Measurements from ENCODE around the gene SEPTIN1. TPM values are rescaled to one million over a fixed set of nuclear protein-coding genes. Genes with fewer than 3 reads are reported as not detected.
A peak's percentile ranks its signal among the peaks of the same experiment; 100 is the strongest.

SEPTIN1 gene
- total and polyA plus RNA-seq, 2 of the 13 experiments (the other 11 are each of a cell fraction or from before 2014, with no cell fraction given) = 0.18 to 0.67 TPM

GRCh38 chr16:30409125-30410060, 27.0 kb upstream of the SEPTIN1 start (continued):
- no peak for TF ChIP-seq BCLAF1 (IDR thresholded peaks at IDR 0.05)
- no peak for TF ChIP-seq XBP1 (CRISPR knock-in tag; IDR thresholded peaks at IDR 0.05)
- peak; percentile 60 for TF ChIP-seq GABPB1 (CRISPR knock-in tag; IDR thresholded peaks at IDR 0.05)
- TF ChIP-seq ZNF33B (CRISPR knock-in tag; IDR thresholded peaks at IDR 0.05) = no peak
- peak; percentile 97 for TF ChIP-seq STAG1 (CRISPR knock-in tag; IDR thresholded peaks at IDR 0.05)
- TF ChIP-seq GTF3A (CRISPR knock-in tag; conservative IDR thresholded peaks at IDR 0.05) = 0 out of 2 replicates have a peak, but pooled peaks have one; percentile 5
- 0 out of 2 replicates have a peak, but pooled peaks have one; percentile 57 for TF ChIP-seq SNAI1 (CRISPR knock-in tag; IDR thresholded peaks at IDR 0.05; ENCODE audit: borderline replicate concordance)
- no peak for TF ChIP-seq STAT5B (CRISPR knock-in tag; IDR thresholded peaks at IDR 0.05)
- TF ChIP-seq ZNF780A (CRISPR knock-in tag; IDR thresholded peaks at IDR 0.05) = no peak
- TF ChIP-seq ZNF382 (CRISPR knock-in tag; IDR thresholded peaks at IDR 0.05; ENCODE audit: borderline replicate concordance) = no peak
- TF ChIP-seq ZNF576 (CRISPR knock-in tag; IDR thresholded peaks at IDR 0.05) = 0 out of 2 replicates have a peak, but pooled peaks have one; percentile 10
- TF ChIP-seq ZNF644 (CRISPR knock-in tag; IDR thresholded peaks at IDR 0.05; ENCODE audit: low read depth) = no peak
- TF ChIP-seq FOXK2 (IDR thresholded peaks at IDR 0.05) = no peak
- TF ChIP-seq HMGXB4 (CRISPR knock-in tag; IDR thresholded peaks at IDR 0.05; ENCODE audit: borderline replicate concordance in 1 of 2, low read depth in 1 of 2) = peak; percentile 90 to 95
- 0 out of 2 replicates have a peak, but pooled peaks have one; percentile 49 for TF ChIP-seq MEIS2 (CRISPR knock-in tag; IDR thresholded peaks at IDR 0.05)
- TF ChIP-seq POGZ (CRISPR knock-in tag; IDR thresholded peaks at IDR 0.05) = no peak
- 0 out of 2 replicates have a peak, but pooled peaks have one; percentile 35 for TF ChIP-seq NR2C2 (CRISPR knock-in tag; IDR thresholded peaks at IDR 0.05; ENCODE audit: borderline replicate concordance)
- no peak for TF ChIP-seq ZSCAN20 (CRISPR knock-in tag; IDR thresholded peaks at IDR 0.05; ENCODE audit: borderline replicate concordance)
- peak; percentile 86; the same call in 1 of the 2 replicates for TF ChIP-seq IKZF5 (CRISPR knock-in tag; IDR thresholded peaks at IDR 0.05)
- no peak for TF ChIP-seq MTF2 (CRISPR knock-in tag; IDR thresholded peaks at IDR 0.05; ENCODE audit: borderline replicate concordance)
- 0 out of 2 replicates have a peak, but pooled peaks have one; percentile 74 for TF ChIP-seq ZNF337 (CRISPR knock-in tag; IDR thresholded peaks at IDR 0.05; ENCODE audit: borderline replicate concordance, low read depth)
- TF ChIP-seq CREB1 (IDR thresholded peaks at IDR 0.05) = no peak
- TF ChIP-seq CREB1 (CRISPR knock-in tag; IDR thresholded peaks at IDR 0.05) = no peak
- TF ChIP-seq ZNF143 (CRISPR knock-in tag; IDR thresholded peaks at IDR 0.05) = no peak; the same call in 1 of the 2 replicates
